GM19467 (cell line): ENCODE measurements around the gene MRPL53.
"Not testable (repeated sequence)": the region's sequence is repeated elsewhere in the genome, so short reads cannot be mapped to it uniquely, and the experiment has no call there.

Experiments used
- ATAC-seq: cut with Tn5 transposase; IDR thresholded peaks from one replicate; pipeline ENCODE4 v1.9.1; 2021; ENCODE audit warnings: mild to moderate bottlenecking, moderate library complexity; ENCODE audit not compliant: unreplicated experiment

Gene MRPL53

DNA sequence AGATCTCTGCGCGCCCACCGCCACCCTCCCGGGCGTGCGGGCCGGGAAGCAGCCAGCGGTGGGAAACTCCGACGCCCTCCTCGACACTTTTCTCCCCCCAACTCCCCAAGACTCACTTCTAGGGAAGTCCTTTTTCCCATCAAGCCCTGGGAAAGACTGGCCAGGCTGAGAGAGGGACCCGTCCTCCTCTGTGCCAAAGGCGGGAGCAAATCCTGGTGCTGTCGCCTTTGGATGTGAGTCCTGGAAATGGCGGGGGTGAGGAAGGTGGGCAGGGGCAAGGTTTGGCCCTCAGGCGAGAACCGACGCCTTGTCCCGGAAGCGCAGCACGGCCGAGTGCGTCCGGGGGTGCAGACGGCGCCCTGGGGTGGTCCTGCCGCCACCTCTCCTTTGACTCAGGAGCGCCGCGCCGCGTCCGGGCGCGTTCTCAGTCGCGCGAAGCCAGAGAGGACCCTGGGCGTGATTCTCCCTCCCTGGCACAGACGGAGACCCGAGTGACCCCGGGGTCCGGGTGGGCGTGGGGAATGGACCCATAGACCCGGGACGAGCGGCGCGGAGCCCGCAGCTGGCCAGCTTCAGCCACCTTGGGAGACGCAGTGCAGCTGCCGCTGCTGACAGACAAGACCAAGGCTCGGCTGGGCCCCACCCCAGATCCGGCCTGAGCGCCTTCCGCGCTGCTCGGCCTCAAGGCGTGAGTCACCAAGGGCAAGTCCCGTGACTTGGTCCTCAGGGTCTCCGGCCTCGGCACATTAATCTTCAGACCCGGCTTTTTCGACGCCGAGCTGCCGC is 30.4 kb upstream of the MRPL53 start:
- peak; percentile 30 for ATAC-seq

DNA sequence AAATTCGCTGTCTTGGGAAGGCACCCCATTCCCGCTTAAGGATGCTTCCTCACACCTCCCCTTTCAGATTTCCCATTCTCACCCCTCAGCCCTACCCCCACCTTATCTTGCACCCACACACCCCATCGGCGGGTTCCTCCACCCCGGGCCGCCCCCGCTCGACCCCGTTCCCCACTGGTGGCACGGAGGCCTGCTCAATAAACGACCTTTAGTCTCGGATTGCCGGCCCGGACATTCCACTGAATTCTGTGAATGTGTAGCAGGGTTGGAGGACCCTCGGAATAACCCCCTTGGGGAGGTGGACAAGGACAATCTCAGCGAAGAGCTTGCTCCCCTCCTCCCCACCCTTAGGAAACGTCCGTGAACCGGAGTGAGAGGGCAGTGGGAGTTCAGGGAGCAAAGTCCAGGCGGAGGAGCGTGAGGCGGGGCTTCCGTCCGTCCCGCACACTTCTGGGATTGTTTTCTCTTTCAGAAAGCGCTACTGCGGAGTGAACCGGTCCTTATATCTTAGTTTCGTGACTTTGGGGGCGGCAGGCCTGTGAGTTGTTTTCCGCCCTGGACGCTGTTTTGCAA is 29.8 kb upstream of the MRPL53 start:
- ATAC-seq, result no peak

DNA sequence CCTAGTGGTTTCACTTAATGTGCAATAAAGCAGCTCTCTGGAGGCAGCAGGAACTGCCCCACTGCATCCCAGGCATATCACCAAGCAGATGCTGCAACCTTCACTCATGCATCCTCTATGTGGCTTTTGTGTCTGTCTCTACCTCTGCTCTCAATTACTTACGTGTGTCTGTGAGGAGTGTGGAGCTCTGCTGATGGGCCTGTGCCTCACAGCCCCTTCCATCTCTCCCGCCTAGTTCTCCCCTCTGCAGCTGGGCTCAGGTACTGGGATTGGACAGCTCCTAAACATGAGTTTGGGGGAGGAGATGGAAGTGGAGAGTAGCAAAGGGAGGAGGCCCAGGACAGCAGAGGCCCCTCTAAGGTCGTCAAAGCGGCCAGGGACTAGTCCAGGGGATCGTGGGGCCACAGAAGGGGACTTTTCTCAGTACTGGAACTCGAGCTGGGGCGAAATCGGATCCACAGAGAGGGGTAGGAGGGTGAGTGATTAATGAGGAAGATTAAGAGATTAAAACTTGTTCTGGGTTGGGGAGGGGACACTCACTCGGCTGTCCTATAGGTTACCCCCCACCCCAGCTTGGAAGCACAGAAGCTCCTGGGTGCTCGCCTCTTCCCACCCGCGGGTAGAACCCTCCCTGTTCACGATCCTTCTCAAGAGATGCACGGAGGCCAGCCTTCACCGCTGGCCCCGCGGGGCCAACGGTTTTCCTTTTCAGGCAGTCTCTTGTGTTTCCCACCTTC is 29.0 kb upstream of the MRPL53 start:
- no peak for ATAC-seq

DNA sequence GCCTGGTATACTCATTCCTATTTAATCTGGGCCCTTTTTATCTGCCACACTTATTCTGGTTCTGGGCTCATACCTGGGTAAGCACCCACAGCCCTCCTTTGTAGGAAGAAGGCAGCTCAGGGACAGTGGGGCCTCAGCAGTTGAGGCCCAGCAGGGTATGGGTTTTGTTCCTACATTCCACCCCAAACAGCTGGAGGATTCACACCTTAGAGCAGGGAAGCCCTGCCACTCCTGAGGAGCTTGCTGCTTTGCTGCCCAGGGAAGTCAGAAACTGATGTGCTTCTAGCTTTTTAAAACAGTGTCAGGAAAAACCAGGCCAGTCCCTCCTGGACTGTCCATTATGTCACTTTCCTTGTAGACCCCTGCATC is 28.1 kb upstream of the MRPL53 start:
- ATAC-seq, result no peak

DNA sequence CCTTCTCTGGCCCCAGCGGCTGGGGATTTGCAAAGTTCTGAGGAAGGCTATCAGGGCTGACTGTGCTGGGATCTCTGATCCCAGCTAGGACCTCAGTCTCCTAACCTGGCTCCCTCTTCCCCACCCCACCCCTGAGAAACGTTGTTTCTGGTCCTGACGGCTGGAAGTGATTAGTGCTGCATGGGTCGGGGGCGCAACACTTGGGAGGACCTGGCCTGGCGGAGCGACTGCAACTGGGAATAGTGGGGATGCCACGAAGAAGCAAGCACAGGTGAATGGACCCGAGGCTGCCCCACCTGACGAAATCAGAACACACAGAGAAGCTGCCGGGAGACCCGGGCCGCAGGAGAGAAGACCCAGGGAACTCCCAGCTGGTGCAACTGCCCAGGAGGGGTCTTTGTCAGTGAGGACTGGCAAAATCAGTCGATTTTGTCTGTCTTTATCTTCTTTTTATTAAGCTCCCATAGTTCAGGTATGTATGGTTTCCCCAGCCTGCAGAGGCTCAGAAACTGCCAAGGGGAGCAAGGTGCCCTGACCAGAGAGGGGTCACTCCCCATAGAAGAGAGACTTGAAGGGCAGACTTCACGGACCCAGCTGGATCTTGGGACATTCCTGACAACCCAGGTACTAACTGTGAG is 27.6 kb upstream of the MRPL53 start:
- ATAC-seq, result no peak

DNA sequence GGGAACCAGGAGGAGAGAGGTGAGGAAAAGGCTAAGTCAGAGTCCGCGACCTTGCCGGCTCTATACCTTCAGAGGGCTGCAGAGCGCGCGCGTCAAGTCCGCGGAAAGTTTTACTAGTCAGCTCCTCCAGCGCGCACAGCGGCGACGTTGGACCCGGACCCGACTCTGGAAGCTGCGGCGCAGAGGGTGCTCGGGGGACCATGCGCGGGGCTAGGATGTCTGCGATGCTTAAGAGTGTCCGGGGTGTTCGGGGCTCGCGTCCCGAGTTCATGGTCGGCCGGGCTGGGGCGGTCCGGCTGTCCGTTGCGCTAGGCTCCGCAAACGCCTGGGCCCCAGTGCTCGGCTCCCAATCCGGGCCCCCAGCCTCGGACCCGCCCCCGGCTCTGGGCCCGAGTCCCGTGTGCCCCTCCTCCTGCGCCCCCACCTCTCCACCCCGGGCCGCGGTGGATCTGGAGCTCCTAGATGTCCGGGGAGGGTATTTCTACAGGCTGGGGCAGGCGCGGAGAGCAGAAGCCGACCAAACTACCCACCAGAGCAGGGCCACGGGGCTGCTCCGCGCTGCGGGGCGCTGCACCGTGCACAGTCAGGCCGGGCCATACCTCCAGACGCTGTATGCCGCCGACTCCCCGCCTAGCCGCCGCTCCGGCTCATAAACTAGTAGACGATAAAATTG is 26.9 kb upstream of the MRPL53 start, which contains the start of gene LBX2:
Gene LBX2, minus strand, starts transcription at position 337 of the 673 bp plus-strand sequence. Its CDS starts 66 bp downstream, at position 271.
- ATAC-seq, result no peak

DNA sequence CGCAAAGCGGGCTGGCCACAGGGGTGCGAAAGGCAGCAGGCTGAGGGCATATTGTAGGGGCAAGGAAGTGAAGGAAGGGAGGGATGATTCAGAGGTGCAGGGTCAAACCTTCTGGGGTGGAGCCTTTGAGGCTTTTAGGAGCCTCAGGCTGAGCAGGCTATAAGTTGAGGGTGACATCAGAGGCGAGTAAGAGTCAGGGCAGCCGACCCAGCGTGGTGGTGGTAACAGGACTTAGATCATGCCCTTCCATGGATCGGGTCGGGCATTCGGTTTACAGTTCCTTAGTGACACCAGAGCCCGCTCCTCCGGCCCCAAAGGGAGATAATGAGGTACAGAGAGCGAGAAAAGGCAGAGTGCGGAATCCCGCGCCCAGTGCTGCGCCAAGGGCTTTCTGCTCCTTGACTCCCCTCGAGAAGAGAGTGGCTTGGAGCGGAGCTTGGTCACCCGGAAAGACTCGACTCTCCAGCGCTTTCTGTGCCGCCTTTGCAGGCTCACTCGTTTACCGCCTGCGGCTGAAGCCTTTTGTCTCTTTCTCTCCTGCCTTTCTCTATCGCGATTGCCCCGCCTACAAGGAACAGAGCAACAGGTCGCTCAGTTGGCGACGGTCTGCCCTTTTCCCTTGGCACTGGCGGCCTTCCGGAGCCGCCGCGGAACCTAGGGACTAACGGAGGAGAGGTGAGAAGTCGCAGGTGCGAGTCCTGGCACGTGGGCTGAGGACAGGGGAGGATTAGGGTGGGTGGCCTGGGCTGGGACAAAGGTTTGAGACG is 26.2 kb upstream of the MRPL53 start:
- ATAC-seq, result no peak

DNA sequence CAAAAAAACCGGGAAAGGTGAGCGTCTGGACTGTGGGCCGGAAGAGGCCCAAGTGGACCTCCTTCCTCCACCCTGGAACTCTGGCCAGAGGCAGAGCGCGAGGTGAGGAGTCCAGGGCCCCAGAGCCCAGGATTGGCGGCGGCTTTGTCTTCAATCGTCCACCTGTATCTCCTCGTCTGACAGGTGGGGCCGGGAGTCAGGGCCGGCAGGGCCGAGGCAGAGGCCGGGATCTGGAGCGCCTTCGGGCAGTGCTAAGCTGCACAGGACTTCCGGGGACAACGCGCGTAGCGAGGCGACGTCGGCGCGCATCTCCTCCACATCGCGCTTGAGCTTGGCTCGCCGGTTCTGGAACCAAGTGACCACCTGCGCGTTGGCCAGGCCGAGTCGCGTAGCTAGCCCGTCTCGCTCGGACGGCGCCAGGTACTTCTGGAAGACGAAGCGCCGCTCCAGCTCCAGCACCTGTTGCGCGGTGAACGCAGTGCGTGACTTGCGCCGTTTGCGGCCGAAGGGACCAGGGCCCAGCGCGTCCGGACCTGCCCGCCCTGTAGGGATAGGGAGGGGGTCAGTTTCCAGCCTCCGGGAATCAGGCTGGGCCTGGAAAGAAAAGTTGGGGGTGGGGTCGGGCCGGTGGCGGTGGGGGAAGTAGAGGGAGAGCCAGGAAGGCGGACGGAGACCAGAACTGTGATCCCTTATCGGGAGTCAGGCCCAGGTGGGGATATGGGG is 25.5 kb upstream of the MRPL53 start:
- no peak for ATAC-seq

DNA sequence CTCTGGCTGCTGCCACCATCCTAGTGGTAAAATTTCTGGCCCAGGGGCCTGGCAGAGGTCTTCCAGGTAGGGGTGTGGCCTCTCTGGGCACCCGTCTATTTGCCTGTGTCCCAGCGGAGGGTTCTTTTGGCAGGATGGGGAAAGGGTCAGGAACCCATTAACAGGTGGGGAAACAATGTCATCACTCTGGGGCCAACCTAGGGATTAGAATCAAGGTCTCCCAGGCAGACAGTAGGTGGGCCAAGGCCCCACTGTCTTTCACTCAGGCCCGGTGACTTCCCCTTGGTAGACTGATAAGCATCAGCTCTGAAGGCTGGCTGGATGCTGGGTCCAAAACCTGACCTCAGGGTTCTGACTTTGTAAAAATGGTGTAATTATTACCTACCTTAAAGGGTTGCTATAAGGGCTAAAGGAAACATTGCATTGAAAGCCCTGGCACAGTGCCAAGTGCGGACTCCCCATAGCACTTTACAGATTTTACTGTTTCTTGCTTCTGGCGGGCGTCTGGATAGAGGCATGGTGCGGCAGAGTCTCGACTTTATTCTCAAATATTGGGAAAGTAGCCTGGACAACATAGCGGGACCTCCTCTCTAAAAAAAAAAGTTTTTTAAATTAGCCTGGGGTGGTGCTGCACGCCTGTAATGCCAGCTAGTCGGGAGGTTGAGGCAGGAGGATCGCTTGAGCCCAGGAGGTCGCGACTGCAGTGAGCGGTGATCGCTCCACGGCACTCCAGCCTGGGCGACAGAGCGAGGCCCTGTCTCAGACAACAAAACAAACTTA is 24.7 kb upstream of the MRPL53 start:
- no peak for ATAC-seq

DNA sequence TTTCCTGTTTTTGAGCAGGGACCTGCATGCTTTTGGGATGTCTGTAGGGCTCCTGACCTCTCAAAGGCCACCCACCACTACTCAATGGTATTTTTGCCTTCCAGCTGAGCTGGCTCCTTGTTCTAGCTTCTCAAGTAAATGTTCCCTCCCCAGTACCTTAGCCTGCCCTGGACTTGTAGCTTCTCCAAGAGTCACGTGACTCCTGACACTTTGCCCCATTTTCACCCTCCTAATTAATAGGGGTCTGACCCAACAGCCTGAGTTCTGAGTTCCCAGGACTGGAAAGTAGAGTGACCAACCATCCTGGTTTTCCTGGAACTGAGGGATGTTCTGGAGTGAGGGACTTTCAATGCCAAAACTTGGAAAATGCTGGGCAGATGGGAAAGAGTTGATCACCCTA is 23.0 kb upstream of the MRPL53 start:
- ATAC-seq, result no peak

DNA sequence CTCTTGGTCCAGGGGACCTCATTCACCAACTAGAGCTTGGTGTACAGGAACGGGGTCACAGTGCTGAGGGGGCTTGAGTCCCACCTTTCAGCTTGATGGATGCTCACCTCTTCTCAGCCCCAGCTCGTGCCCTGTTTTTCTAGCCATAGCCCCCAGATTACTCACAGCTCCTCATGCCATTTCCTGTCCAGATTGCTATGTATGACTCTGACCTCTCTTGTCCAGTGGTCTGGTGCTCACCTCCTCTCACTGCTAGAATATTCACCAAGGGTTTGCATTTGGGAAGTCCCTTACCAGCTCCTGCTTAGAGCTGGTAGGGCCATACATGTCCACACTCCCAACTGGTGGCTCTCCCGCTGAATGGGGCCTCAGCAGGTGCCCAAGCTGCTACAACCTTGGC is 21.1 kb upstream of the MRPL53 start:
- ATAC-seq, result no peak

DNA sequence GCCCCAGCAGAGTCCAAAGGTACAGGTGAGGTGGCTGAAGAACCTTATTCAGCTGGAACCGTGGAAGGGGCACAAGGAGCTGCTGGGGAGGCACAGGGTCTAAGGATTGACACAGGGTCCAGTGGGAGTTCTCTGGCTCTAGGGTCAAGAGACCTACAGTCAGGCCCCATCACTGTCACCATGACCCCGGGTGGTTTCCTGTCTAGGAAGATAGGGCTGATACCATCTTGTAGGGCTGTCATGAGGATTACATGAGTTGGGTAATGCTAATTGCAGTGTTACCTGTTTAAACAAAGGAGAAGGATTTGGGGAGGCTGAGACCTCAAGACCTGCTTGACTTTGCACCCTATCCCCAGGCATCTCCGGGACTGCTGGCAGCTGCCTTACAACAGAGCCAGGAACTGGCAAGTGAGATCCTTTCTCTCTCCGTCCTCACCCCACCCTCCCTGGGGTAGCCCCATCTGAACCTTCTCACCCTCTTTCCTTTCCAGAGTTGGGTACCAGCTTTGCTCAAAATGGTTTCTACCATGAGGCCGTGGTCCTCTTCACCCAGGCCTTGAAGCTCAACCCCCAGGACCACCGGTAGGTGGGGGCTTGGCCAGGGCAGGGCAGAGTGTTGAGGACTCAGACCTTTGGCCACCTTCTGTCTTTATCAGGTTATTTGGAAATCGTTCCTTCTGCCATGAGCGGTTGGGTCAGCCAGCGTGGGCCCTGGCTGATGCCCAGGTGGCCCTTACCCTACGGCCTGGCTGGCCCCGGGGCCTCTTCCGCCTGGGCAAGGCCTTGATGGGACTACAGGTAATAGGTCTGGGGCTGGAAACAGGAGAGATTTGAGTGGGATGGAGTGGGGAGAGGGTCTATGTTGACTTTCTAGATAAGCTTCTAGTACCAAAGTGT is 19.4 kb upstream of the MRPL53 start:
- ATAC-seq, result no peak

DNA sequence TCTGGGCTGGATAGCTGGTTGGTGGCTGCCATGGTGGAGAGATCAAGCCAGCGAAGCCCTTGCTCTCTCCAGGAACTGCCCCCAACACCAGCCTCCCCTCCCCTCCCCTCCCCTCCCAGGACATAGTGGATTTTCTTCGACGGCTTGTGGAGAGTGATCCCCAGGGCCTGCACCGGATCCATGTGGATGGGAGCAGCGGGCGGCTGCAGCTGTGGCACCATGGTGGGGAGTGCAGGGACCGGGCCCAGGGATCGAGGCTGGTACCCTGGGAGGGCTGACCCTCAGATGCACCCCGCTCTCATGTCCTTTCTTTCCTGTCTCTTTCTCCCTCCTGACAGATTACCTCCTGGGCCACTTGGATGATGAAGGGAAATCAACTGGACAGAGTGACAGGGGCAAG is 17.4 kb upstream of the MRPL53 start:
- no peak for ATAC-seq

DNA sequence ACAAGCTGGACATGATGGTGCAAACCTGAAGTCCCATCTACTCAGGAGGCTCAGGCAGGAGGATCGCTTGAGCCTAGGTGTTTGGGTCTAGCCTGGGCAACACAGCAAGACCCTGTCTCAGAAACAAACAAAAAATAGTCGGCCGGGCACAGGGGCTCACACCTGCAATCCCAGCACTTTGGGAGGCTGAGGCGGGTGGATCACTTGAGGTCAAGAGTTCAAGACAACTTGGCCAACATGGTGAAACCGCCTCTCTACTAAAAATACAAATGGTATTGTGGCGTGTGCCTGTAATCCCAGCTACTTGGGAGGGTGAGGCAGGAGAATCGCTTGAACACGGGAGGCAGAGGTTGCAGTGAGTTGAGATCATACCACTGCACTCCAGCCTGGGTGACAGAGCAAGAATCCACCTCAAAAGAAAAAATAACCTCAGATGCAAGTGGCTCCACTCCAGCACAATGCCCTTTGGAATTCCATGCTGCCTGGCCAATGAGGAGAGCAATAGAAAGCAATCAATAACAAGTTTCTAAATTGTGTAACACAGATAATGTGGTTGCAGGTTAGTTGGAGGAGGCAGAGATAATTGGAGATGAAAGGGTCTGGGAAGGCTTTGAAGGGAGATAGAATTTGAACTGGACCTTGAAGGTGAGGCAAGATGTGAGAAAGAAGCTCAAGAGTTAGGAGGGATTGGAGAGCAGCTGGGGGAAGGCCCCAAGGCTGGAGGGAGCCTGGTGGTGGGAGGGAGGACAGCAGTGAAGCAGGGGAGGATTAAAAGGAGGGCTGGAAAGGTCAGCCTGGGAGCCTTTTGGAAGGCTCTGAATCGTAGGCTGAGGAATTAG is 16.4 kb upstream of the MRPL53 start:
- no peak for ATAC-seq

DNA sequence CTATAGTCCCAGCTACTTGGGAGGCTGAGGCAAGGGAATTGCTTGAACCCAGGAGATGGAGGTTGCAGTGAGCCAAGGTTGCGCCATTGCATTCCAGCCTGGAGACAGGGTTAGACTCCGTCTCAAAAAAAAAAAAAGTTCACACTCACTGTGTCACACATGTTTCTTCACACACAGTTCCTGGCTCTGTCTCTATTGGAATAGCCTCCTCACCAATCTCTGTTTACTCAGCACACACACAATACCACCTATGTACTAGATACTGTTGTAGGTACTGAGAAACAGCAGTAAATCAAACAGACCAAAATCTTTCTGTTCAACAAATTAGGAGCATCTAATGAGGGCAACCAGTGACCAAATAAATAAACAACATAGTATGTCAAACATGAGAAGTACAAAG is 13.7 kb upstream of the MRPL53 start:
- no peak for ATAC-seq

DNA sequence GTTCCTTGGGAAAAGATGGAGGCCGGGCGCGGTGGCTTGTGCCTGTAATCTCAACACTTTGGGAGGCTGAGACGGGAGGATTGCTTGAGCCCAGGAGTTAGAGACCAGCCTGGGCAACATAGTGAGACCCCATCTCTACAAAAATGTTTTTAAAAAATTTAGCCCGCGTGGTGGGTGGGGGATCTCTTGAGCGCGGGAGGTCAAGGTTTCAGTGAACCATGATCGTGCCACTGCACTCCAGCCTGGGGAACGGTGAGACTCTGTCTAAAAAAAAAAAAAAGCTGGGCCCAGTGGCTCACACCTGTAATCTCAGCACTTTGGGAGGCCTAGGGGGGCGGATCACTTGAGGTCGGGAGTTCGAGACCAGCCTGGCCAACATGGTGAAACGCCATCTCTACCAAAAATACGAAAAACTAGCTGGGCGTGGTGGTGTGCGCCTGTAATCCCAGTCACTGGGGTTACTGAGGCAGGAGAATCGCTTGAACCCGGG is 11.2 kb upstream of the MRPL53 start:
- not testable (repeated sequence) for ATAC-seq
